Fibroblast of lung (primary cell): Measurements from ENCODE around the gene DGLUCY. TPM values are rescaled to one million over a fixed set of nuclear protein-coding genes. Genes with fewer than 3 reads are reported as not detected.
"Not testable (repeated sequence)": the region's sequence is repeated elsewhere in the genome, so short reads cannot be mapped to it uniquely, and the experiment has no call there.

Experiments
- DNase-seq, 2 donors: peaks; one replicate each; pipeline versions ENCODE4 v3.0.0 to v3.0.0-alpha.2; 2010; ENCODE audit warnings: low read depth in 2 of 2
- H2AFZ ChIP-seq: 2 replicates; pipeline ENCODE4 v1.5.1; 2012; ENCODE audit warnings: low read length, control low read depth, inconsistent platforms
- H3K27ac ChIP-seq: 2 replicates; pipeline ENCODE4 v1.5.1; 2011; ENCODE audit warnings: low read length, control low read depth; ENCODE audit not compliant: insufficient read depth
- H3K27me3 ChIP-seq: 2 replicates; pipeline ENCODE4 v1.5.1; 2011; ENCODE audit warnings: mild to moderate bottlenecking, low read length; ENCODE audit not compliant: control insufficient read depth, insufficient read depth
- H3K36me3 ChIP-seq: 2 replicates; pipeline ENCODE4 v1.5.1; 2011; ENCODE audit warnings: low read length; ENCODE audit not compliant: control insufficient read depth, insufficient read depth
- H3K4me1 ChIP-seq: 2 replicates; pipeline ENCODE4 v1.5.1; 2011; ENCODE audit warnings: low read length; ENCODE audit not compliant: control insufficient read depth, insufficient read depth; ENCODE audit errors: extremely low read depth
- H3K4me2 ChIP-seq: 2 replicates; pipeline ENCODE4 v1.5.1; 2011; ENCODE audit warnings: low read length, control low read depth; ENCODE audit not compliant: insufficient read depth; ENCODE audit errors: extremely low read depth
- H3K4me3 ChIP-seq, 4 experiments: fragments of 200-600 bp in 1 of 4; sonication (generic) in 1 of 4; replicated peaks in 1 of 4; 2 replicates each; pipeline ENCODE4 v1.5.1; 2011 to 2016; ENCODE audit warnings: low read length in 4 of 4, low read depth in 3 of 4, mild to moderate bottlenecking in 3 of 4, control low read depth in 2 of 4, inconsistent platforms in 1 of 4, mixed read lengths in 1 of 4; ENCODE audit not compliant: insufficient read depth in 1 of 4; ENCODE audit errors: control extremely low read depth in 1 of 4
- H3K79me2 ChIP-seq: 2 replicates; pipeline ENCODE4 v1.5.1; 2012; ENCODE audit warnings: mild to moderate bottlenecking, low read length, inconsistent platforms; ENCODE audit not compliant: control insufficient read depth, insufficient read depth
- H3K9ac ChIP-seq: 2 replicates; pipeline ENCODE4 v1.5.1; 2011; ENCODE audit warnings: mild to moderate bottlenecking, low read length, control low read depth; ENCODE audit not compliant: insufficient read depth
- H3K9me3 ChIP-seq: 2 replicates; pipeline ENCODE4 v1.5.1; 2012; ENCODE audit warnings: low read depth, low read length; ENCODE audit not compliant: control insufficient read depth, insufficient read depth
- H4K20me1 ChIP-seq: 2 replicates; pipeline ENCODE4 v1.5.1; 2011; ENCODE audit warnings: low read length; ENCODE audit not compliant: control insufficient read depth, insufficient read depth; ENCODE audit errors: extremely low read depth
- CTCF ChIP-seq, 2 donors: IDR thresholded peaks in 1 of 2; conservative IDR thresholded peaks in 1 of 2; 1 replicate in 1 of 2; 2 replicates in 1 of 2; pipeline ENCODE4 v1.5.1; 2011 to 2012; ENCODE audit warnings: low read length in 2 of 2, control low read depth in 1 of 2, inconsistent platforms in 1 of 2, low read depth in 1 of 2, mild to moderate bottlenecking in 1 of 2
- EZH2 ChIP-seq: IDR thresholded peaks from 2 replicates; pipeline ENCODE4 v1.5.1; 2012; ENCODE audit warnings: low read length, control low read depth, mild to moderate bottlenecking; ENCODE audit errors: missing control alignments
- polyA plus RNA-seq, 2 donors: library from polyadenylated mRNA; depleted of rRNA in 1 of 2; stranded (reverse) in 1 of 2; unstranded in 1 of 2; fragments of >200 nt; gene quantifications; 2 replicates each; pipeline ENCODE4 v1.2.1, GENCODE V29; 2011 to 2012; ENCODE audit warnings: missing spikeins in 1 of 2
- total RNA-seq: library from RNA; depleted of rRNA; stranded (reverse); fragments of >200 nt; gene quantifications from 2 replicates; pipeline ENCODE4 v1.2.1, GENCODE V29; 2014

Gene DGLUCY
- total and polyA plus RNA-seq, 2 donors (not counting 1 experiment from before 2014, with no cell fraction given), result 26.7 to 62.1 TPM

- no peaks in the 10 kb centered on the region for H3K4me1 ChIP-seq
- H3K4me3 ChIP-seq, result no peak overlapping the region
- DNase-seq, result no peak
- H3K27me3 ChIP-seq, result no peaks in the 10 kb centered on the region
- H3K4me2 ChIP-seq, result no peak overlapping the region
- TF ChIP-seq EZH2 (no peak), CTCF (conservative IDR thresholded peaks at IDR 0.05 in 1 of 2, IDR thresholded peaks at IDR 0.05 in 1 of 2; ENCODE audit: low read depth in 1 of 2, low read length in 2 of 2) (no peak)
- no peaks in the 10 kb centered on the region for H3K79me2 ChIP-seq
- no peak overlapping the region for H3K9ac ChIP-seq
- no peaks in the 10 kb centered on the region for H3K36me3 ChIP-seq
- no peaks in the 10 kb centered on the region for H4K20me1 ChIP-seq
- H3K9me3 ChIP-seq, result no peaks in the 10 kb centered on the region
- H3K27ac ChIP-seq, result no peak overlapping the region
- H2AFZ ChIP-seq, result no peak overlapping the region
These were observed 19.1 kb upstream of the DGLUCY start for GRCh38 chr14:91094772-91095171.

DNA sequence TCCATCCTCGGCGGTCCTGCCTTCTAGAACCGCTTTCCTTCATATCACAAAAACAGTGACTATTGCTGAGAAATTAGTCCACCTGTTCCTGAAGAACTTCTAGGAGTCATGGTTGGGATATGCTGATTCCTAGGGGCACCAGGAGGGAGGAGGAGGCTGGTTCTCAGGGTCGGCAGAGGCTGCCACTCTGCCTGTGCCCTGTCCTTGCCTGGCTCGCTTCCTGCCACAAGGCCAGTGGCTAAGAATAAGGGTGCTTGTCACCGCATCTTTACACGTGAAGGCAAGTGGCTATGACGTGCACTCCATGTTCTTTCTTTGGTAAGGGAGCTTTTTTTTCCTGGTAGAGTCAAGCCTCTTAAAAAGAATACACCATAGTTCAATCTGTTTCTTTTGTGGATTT lies 18.7 kb upstream of the DGLUCY start:
- no peaks in the 10 kb centered on the region for H3K4me1 ChIP-seq
- peaks cover under 1% of the 10 kb centered on the region for H3K27me3 ChIP-seq
- no peak overlapping the region for H3K27ac ChIP-seq
- H3K79me2 ChIP-seq, result no peaks in the 10 kb centered on the region
- TF ChIP-seq CTCF (conservative IDR thresholded peaks at IDR 0.05 in 1 of 2, IDR thresholded peaks at IDR 0.05 in 1 of 2; ENCODE audit: low read depth in 1 of 2, low read length in 2 of 2), result no peak
- TF ChIP-seq EZH2, result no peak
- no peaks in the 10 kb centered on the region for H3K36me3 ChIP-seq
- no peak overlapping the region for H3K4me2 ChIP-seq
- no peaks in the 10 kb centered on the region for H3K9me3 ChIP-seq
- no peak for DNase-seq
- no peak overlapping the region for H3K4me3 ChIP-seq
- H3K9ac ChIP-seq, result no peak overlapping the region
- H4K20me1 ChIP-seq, result no peaks in the 10 kb centered on the region
- no peak overlapping the region for H2AFZ ChIP-seq

- not testable (repeated sequence) for H3K4me1 ChIP-seq, H3K27me3 ChIP-seq, H3K9ac ChIP-seq, H3K4me3 ChIP-seq, H4K20me1 ChIP-seq, H3K27ac ChIP-seq, H2AFZ ChIP-seq, H3K36me3 ChIP-seq, DNase-seq, H3K9me3 ChIP-seq, H3K4me2 ChIP-seq, H3K79me2 ChIP-seq
These were observed 16.2 kb upstream of the DGLUCY start for GRCh38 chr14:91097657-91098056.
